Islet precursor cell (in vitro differentiated cells): Measurements from ENCODE around the gene PLEKHM1.
"Not testable (repeated sequence)": the region's sequence is repeated elsewhere in the genome, so short reads cannot be mapped to it uniquely, and the experiment has no call there.

Source experiments
- DNase-seq: peaks from one replicate; pipeline ENCODE4 v3.0.0-alpha.2; 2018

The PLEKHM1 gene

DNA sequence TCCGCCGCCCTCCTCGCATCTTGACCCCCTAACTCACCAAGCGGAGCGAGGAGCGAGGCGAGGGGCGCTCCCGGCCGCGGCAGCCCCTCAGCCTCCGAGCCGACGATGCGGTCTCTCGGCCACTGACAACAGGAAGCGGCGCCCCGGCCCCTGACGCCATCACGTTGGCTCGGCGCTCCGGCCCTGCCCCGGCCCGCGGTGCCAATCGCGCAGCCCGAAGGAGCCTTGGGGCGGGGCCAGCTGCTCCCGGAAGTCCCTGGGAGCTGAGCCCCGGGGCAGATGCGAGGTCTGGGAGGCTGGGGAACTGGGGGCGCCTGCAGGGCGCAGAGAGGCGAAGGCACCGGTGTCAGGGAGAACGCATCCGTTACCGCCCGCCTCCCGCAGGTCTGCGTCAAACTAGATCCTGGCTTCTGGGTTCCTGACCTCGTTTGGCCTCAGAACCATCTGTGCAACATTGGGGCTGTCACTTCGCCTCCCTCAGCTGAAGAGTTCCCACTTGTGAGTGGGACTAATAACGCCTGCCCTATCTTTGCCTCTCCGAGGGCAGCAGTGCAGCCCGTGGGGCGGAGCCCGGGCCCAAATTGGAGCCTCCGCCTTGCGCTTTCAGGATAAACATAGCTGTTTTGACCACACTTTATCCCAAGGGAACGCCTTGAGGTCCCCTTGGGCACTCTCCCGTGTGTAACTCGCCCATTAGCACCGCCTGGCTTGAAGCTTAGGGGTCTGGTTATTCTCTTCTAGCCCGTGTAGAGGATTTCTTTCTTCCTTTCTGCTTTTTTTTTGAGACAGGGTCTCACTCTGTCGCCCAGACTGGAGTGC, at the start of gene PLEKHM1:
TSS of gene PLEKHM1 (minus strand) at position 107 of the 819 bp plus-strand sequence. CDS start 8,237 bp downstream, outside the sequence.
- peak; percentile 94 for DNase-seq

DNA sequence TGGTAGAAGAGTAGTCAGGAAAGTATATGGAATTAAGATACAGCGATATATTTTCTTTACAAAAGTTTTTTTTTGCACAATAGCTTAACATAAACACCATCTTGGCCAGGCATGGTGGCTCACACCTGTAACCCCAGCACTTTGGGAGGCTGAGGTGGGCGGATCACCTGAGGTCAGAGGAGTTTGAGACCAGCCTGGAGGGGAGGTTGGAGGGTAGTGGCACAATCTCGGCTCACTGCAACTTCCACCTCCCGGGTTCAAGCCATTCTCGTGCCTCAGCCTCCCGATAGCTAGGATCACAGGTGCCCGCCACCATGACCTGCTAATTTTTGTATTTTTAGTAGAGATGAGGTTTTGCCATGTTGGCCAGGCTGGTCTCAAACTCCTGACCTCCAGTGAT, 47.6 kb upstream of the PLEKHM1 start:
- not testable (repeated sequence) for DNase-seq

DNA sequence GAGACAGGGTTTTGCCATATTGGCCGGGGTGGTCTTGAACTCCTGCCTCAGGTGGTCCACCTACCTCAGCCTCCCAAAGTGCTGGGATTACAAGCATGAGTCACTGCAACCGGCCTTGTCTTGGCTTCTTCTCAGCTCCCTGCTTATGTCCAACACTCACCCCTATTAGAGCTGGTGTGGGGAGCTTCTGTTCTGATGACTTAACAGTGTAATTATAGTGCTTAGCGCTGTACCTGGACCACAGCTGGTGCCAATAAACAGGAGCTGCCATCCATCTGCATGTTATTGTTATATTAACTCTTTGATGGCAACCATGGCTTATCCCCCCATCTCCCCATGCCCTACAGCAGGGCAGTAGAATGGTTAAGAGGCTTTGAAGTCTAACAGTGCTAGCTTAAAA, 15.6 kb upstream of the PLEKHM1 start:
- DNase-seq = peak; percentile 12

DNA sequence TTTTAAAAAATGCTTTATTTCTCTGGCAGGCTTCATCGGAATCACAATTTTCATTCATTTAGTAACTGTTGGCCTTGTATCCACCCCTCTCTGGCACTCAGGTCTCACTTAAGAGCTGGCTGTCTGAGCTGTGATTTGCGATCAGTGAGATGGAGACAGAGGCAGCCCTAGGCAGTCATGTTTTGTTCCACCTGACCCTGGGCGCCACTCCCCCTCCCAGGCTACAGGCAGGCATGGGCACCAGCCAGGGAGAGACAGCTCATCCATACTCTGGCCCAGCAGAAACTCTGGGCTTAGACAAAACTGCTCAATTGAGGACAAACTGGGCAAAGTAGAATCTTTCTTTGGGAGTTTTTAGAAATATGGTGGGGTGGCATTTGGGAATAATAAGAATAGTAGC, 14.7 kb upstream of the PLEKHM1 start:
- peak; percentile 2 for DNase-seq

DNA sequence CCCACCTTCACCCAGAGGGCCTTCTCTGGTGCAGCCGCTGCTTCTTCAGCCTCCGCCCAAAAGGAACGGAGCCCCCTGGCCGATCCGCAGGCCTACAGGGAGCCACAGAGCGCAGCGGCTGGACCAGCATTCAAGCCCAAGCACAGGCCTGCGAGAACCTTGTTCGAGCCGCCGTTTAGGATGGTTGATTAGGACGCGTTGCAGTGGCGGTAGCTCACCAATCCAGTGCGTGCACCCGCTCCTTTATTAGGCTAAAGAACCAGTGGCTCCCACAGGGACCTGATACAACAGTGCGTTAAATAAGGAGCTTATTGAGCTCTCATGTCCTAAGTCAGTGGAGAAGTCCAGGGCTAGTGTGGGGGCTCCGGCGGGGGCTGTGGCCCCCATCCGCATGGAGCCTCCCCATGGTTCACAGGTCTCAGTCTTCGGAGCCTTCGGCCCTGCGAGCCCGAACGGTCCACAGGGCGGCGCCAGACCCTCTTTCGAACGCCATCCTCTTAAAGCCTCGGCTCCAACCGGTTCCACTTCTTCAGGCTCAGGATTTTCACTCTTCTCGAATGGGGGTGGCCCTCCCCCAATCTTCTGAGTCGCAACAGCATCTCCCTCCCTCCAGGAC, 10.7 kb upstream of the PLEKHM1 start:
- DNase-seq = peak; percentile 2

DNA sequence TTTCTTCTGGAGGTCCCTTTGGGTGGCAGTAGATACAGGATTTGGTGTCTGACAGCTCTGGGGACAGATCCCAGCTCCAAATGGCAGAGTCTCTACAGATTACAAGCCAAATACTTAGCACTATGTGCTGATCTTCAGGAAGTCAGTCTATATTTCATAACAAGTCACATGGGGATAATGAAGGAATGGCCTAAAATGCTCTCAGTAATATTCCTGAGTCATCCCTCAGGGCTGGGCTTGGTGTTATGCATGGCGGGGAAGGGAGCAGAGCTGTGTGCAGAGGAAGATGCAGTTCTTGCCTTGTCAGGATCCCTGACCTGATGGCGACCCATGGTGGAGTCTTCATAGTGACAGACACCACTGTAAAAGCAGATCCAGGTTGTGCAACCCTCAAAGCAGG, 10.0 kb upstream of the PLEKHM1 start:
- DNase-seq = not testable (repeated sequence)

DNA sequence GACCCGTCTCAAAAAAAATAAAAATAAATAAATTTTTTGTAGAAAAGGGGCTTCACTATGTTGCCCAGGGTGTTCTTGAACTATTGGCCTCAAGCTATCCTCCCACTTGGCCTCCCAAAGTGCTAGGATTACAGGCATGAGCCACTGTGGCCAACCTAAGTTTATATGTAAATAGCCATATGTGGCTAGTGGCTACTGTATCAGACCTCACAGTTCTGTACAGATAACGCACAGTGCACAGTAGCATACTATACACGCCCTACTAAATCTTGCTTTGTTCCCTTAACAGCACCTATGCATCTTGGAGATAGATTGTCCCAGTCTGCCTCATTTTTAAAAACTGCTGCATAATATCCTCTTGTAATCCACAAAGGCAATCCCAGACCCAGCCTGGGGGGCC, 8.7 kb upstream of the PLEKHM1 start:
- DNase-seq = not testable (repeated sequence)

DNA sequence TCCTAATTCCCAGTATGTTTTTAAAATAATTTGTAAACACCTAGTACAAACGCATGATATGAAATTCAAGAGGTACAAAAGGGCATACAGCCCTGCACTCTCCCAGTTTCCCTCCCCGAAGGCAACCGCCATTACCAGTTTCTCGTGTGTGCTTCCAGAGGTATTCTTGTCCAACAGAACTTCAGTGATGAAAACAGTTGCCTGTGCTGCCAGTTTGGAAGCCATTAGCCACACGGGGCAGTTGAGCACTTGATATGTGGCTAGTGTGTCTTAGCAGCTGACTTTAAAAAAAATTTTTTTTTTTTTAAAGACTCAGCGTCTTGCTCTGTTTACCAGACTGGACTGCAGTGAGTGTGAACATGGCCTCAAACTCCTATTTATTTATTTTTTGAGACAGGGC, 7.9 kb upstream of the PLEKHM1 start:
- not testable (repeated sequence) for DNase-seq

DNA sequence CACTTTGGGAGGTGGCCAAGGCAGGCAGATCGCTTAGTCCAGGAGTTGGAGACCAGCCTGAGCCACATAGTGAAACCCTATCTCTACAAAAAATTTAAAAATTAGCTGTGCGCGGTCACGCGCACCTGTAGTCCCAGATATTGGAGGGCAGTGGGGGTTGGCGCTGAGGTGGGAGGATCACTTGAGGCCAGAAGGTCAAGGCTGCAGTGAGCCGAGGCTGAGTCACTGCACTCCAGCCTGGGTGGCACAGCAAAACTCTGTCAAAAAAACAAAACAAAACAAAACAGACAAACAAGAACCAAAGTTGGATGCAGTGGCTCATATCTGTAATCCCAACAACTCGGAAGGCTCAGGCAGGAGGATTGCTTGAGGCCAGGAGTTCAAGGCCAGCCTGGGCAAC, 6.9 kb upstream of the PLEKHM1 start:
- DNase-seq = peak; percentile 5

DNA sequence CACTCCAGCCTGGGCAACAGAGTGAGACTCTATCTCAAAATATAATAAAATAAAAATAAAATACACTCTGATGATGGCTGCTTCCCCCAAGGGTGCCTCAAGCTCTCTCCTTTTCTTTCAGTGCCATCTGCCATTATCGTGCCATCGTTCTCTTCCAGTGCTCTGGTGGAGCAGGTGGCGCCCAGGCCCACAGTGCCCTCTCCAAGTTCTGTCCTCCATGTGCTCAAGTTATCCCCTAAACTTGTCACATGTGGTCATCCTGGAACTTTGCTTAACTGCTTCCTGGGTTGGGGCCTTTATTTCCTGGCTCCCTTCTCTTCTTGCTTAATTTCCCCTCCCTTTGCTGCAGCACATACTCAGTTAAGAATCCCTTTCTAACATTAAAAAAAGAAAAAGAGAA, 6.0 kb upstream of the PLEKHM1 start:
- not testable (repeated sequence) for DNase-seq

DNA sequence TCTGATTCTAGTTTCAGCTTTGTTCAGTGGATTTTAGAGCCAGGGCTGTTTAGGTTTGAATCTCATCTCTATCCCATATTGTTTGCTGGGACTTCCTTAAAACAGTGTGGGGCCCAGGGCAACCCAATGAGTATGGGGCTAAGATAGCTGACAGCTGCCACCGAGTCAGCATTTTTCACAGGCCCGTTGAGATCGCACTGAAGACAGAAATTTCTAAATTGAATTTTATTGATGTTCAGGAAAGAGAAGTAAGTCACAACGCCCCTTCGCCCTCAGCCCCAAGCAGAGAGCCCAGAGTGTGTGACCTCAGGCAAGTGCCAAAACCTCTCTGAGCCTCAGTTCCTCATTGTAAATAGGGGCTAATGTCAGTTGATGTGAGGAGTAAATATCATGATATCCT, 4.0 kb upstream of the PLEKHM1 start:
- DNase-seq = peak; percentile 22

DNA sequence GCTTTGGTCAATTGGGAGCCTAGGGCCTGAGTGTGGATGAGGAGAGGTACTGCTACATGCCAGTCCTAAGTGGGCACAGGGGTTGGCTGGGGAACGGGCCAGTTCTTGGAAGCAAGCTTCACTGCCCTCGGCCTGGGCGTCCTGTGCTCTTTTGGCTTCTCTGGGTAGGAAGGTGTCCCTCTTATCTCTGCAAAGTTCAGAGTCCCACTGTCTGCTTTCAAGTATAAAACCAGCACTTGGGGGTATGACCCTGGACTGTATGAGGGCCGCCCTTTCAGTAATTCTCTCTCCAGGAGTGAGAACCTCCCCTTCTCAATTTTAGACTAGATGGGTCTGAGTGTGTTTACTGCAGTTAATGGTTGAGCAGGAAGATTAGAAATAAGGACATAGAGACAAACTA, 1.6 kb upstream of the PLEKHM1 start:
- DNase-seq = not testable (repeated sequence)

DNA sequence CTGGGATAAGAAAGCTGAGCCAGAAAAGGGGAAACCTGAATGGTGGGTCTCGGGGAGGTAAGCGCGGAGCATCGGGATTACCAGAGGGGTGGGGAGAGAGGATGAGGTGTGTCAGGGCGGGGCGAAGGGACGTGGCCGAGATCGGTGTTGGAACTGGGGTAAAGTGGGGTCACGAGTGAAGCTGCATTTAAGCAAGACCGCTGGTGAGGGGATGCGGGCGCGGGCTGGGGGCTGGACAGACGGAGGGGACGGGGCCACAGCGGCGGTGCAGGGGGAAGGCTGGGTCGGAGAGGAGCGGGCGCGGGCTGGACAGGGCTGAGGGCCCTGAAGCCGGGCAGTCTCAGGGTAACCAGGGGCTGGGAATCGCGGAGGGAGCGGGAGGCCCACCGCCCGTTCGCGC, 323 bp downstream of the PLEKHM1 start:
- not testable (repeated sequence) for DNase-seq

DNA sequence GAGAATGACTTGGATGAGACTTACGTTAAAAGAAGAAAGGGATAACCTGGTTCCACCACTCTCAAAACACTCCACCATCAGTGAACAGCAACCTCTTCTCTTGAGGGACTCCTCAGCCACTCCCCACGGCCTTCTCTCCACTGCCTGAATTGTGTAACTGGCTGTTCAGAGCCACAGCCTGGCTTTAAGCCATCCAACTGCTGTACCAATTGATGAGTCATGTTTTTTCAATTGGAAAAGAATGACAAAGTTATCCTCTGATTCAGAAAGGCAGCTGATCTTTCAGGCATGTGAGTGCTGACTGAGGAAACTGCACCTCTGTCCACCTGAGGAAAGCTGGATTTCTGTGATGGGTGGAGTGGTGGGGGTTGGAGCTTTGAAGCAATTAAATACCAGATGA, 2.8 kb downstream of the PLEKHM1 start:
- peak; percentile 68 for DNase-seq

DNA sequence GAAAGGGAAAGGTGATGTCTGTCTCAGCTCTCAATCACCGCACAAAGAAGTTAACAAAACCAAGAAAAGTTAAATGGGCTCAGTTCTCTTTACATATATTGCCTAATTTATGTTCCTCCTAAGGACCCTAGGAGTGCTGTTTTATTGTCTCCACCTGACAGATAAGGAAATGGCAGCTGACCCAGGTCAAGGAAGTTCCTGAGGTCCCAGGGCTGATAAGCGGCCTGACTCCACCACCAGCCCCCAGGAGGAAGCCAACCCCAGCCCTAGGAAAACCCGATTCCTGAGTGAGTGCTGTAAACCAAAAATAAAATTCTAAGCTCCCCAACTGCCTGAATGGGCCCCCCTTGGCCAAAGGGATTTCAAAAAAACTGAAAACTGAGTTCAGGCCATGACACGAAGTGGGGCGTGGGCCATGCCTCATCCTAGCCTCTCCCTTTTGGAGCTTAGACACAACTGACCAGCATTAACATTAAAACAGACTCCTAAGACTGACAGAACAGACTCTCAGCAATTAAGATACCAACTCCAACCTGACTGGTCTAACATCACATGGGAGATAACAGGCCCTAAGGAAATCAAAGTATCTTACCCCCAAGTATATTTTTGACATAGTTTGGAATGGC, 6.8 kb downstream of the PLEKHM1 start:
- DNase-seq = peak; percentile 29

DNA sequence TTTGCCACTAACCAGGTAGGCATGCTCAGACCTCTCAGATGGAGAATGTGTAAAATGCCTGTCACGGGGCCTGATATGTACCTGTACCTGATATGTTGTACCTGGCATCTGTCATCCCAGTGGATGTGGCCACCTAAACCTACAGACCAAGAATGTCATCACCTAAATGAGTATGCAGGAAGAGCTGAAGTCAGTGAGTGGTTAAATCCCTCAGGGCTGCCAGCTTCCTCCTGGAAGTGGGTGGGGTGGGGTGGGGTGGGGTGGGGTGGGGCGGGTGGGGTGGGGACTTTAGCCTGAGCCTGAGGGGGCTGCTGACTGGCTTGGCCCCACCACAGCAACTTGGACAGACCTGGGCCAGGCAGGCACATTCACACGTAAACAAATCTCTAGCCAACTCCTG, 7.3 kb downstream of the PLEKHM1 start:
- DNase-seq = peak; percentile 45

DNA sequence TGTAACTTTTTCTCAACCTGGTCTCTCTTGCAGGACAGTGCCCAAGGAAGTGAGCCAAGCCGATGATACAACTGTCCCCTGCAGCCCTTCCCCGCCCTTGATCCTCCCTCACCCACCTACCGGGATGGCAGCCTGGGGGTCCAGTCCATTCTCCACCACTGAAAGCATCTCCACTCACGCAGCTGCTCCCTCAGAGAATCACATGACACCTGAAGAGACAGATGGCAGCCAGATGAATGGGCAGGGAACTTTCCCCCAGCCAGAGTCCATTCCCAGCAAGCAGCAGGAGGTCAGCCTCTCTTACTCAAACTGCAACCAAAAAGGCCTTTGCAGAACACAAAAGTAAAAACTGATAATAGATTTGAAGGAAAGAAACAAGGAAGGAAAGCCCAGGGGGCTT, 8.2 kb downstream of the PLEKHM1 start:
- peak; percentile 28 for DNase-seq

DNA sequence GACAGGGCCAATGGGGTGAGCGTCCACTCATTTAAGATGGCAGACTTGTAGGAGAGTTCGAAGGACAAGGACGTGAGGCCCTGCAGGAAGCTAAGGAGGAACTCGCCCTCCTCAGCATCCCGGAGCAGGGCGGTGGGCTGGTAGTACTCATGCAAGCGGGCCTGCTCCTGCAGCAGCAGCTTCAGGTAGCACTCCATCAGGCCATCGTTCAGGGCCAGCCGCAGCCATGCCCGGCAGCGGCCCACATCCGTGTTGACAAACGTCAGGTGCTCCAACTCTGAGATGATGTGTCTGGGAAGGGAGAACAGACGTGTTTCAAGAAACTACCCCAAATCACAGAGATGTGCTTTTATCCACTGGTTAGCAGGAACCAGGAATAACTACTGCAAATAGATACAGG, 15.1 kb downstream of the PLEKHM1 start:
- DNase-seq = peak; percentile 46

DNA sequence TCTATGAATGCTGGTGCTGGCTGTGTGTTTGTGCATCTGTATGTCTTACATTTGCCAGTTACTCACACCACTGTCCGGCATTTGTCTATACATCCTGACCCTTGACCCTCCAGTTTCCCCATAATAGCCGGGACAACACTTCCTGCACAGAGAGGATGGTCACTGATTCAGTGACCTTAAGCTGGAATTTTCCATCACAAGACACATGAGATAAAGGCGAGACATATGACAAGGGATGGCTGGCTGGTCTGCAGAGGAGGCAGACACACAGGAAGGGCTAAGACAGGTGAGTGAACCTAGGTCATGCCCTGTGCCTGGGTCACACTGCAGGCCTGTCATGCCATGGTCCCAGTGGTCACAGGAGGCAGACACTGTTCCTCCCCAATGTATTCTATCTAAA, 18.3 kb downstream of the PLEKHM1 start:
- DNase-seq = peak; percentile 29

DNA sequence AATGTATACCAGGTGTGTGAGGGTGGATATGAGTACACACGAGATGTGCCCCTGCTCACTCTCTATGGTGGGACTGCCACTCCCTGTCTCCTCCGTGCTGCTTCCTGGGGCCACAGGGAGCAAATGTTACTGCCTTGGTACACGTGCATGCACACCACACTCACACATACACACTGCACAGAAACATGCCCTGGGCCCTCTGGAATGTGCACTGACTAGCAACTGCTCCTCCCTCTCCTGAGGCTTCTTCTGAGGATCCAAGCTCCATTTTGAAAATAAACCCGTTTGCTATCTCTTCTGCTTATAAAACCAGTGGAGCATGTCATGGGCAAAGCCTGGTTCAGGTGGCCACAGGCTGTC, 21.3 kb downstream of the PLEKHM1 start:
- DNase-seq = peak; percentile 6

DNA sequence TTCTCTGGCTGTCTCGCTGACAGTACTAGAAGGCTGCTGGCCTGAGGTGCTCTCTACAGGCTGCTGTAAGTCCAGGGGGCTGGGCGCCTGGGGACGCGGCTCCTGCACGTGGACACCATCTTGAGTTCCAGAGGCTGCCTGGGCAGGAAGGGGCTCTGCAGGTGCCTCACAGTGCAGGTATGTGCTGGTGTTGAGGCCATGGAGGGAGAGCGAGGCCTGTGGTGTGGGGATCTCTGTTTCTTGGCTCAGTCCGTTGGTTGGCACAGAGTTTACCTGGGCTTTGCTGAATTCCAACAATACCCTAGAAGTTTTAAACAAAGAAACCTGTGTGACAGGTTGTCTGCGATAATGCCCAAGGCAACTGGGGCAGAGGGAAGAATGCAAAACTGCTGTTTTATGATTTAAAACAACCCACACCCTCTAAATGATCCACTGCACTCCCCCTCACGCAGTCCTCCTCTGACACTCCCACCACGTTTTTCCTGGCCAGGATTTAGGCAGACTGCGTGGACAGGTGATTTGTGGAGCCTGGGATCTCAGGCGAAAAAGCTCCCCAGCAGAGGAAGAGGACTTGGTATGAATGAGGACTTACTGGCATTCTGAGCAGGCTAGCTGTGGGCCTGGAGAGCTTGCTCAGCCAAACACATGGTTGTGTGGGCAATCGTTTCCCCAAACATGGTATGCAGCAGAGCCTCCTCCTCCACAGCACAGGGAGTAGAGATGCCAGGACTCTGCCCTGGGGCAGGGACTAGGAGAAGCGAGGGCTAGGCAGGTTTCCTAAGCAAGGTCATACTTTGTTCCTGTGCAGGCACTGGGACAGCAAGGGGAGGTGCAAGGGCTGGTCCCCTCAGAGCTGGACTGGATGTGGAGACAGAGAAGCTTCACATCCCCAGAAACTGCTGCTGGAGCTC, 22.0 kb downstream of the PLEKHM1 start:
- peak; percentile 69 for DNase-seq

DNA sequence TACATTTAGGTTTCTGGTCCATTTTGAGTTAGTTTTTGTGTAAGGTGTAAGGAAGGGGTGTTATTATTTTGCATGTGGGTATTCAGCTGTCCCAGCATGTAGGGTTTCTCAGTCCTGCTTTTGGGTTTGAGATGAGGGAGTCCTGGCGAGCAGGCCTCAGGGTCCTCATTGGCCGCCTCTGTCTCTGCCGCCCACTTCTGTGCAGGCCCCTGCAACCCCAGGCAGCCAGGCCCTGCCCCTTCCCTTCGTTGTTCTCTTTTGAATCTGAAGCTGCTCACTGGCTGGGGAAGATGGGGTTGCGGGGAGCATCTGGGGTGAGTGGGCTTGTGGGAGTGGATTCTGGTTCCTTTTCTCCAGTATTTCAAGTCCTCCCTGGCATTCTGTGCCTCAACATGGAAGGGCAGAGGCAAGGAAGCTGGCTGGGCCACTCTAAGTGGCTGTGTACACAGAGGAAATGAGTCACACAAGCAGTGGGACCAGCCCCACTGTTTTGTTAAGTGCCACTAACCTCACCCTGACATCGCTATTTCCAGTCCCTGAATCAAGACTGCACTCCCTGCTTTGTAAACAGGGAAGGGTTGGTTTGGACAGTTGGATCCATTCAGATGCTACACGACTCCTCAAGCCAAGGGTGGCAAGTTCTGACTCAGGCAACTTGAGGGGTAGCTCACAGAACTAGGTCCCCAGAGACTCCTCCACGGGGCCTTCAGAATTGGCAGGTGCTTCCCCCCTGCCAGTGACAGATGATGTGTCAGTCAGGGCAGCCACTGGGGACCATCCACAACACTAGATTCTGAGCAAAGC, 28.8 kb downstream of the PLEKHM1 start:
- peak; percentile 83 for DNase-seq
